Stomach (tissue), 4 donors: ENCODE data around the gene CELF2.

Source experiments
- POLR2A ChIP-seq, 4 donors: fragments of 450-650 bp; IDR thresholded peaks; one replicate each; pipeline ENCODE4 v1.6.1; 2016; ENCODE audit warnings: antibody characterized with exemption in 4 of 4, control low read depth in 2 of 4, mild to moderate bottlenecking in 1 of 4, moderate library complexity in 1 of 4
- TF ChIP-seq, protein P1 (sequence below), 7 experiments: fragments of 450-650 bp in 4 of 7; fragments of 200-600 bp in 3 of 7; sonication (generic) in 3 of 7; IDR thresholded peaks; one replicate each; pipeline ENCODE4 v1.5.1; 2016 to 2019; ENCODE audit warnings: antibody characterized with exemption in 7 of 7, control low read depth in 2 of 7, mild to moderate bottlenecking in 1 of 7

GRCh38 chr10:11112718-11113117 lies 95.0 kb downstream of the CELF2 start:
- TF ChIP-seq, protein P1, sequence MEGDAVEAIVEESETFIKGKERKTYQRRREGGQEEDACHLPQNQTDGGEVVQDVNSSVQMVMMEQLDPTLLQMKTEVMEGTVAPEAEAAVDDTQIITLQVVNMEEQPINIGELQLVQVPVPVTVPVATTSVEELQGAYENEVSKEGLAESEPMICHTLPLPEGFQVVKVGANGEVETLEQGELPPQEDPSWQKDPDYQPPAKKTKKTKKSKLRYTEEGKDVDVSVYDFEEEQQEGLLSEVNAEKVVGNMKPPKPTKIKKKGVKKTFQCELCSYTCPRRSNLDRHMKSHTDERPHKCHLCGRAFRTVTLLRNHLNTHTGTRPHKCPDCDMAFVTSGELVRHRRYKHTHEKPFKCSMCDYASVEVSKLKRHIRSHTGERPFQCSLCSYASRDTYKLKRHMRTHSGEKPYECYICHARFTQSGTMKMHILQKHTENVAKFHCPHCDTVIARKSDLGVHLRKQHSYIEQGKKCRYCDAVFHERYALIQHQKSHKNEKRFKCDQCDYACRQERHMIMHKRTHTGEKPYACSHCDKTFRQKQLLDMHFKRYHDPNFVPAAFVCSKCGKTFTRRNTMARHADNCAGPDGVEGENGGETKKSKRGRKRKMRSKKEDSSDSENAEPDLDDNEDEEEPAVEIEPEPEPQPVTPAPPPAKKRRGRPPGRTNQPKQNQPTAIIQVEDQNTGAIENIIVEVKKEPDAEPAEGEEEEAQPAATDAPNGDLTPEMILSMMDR (IDR thresholded peaks at IDR 0.05) = no peak
- no peak for TF ChIP-seq POLR2A (IDR thresholded peaks at IDR 0.05)
